Testis (tissue), 2 donors: ENCODE data around the gene SLC22A4.

ENCODE experiments used
- CTCF ChIP-seq, 3 experiments: fragments of 450-650 bp in 2 of 3; fragments of 200-600 bp in 1 of 3; sonication (generic) in 1 of 3; IDR thresholded peaks; one replicate each; pipeline ENCODE4 v1.5.1; 2016 to 2019; ENCODE audit warnings: antibody characterized with exemption in 3 of 3, mild to moderate bottlenecking in 2 of 3, moderate library complexity in 1 of 3
- POLR2A ChIP-seq: fragments of 450-650 bp; IDR thresholded peaks from one replicate; pipeline ENCODE4 v1.6.1; 2017; ENCODE audit warnings: antibody characterized with exemption, mild to moderate bottlenecking, moderate library complexity

DNA sequence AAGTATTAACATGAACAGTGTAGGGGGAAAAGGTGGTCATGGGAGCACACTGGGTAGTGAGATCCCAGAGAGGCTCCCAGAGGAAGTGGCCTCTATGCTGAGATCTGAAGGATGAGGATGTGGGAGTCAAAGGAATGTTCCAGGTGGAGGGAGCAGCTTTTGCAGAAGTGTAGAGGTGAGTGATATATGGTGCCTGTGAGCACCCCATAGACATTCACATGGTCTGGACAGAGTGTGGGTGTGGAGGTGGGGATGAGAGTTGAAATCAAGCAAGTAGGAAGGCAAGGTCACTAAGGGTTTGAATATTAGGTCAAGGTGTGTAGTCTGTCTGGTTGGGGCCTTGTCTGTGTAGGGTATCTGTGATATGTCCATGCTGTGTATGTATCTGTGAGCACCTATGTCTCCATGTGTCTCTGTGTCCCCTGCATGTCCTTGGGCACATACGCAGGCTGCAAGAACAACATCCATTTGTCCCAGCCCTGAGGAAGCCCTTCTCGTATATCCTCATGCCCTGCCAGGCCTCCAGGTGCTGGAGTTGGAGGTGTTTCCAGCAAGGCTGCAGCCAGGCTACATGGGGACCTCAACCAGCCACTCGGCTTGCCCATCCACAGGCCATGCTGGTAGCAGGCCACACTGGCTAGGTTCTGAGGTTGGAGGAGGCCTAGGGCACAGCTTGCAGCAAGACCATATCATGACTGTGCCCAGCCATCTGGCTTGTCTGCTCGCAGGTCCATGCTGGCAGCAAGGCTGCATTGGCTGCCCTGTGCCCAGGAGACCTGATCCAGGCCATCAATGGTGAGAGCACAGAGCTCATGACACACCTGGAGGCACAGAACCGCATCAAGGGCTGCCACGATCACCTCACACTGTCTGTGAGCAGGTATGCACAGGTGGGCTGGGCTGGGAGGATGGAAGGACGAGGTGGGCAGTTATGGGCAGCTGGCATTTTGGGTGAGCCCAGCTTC, 32.0 kb upstream of the SLC22A4 start:
- TF ChIP-seq CTCF (IDR thresholded peaks at IDR 0.05): no peak
- TF ChIP-seq POLR2A: no peak
